Stimulated activated CD8-positive, alpha-beta memory T cell treated with anti-CD3 and anti-CD28 coated beads, Interleukin-12 subunit alpha, Interleukin-12 subunit beta, amount 100 ng/mL, for 24 hours (primary cell): Measurements from ENCODE around the gene HOXC4.
"Not testable (repeated sequence)": the region's sequence is repeated elsewhere in the genome, so short reads cannot be mapped to it uniquely, and the experiment has no call there.

Experiments
- DNase-seq: peaks from one replicate; pipeline ENCODE4 v3.0.0-alpha.2; 2020; ENCODE audit errors: extremely low read depth

HOXC4 gene

DNA sequence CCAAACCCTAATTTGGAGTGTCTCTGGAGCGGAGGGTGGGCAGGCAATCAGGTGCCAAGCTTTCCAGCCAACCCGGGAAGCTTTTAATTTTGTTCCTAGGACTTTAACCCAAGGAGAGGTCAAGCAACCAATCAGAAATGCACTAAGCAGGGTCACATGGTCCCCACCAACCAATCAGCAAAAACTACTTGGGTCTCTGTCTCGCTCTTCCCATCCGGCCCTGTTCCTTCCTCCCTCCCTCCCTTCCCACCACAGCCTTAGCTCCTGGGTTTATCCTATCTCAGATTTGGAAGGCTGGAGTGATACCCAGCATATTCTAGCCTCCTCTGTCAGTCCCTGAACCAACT is 13.5 kb upstream of the HOXC4 start:
- no peak for DNase-seq

GRCh38 chr12:54040648-54041047 is 13.0 kb upstream of the HOXC4 start:
- DNase-seq = no peak

GRCh38 chr12:54041097-54041690 is 12.4 kb upstream of the HOXC4 start:
- DNase-seq = no peak

DNA sequence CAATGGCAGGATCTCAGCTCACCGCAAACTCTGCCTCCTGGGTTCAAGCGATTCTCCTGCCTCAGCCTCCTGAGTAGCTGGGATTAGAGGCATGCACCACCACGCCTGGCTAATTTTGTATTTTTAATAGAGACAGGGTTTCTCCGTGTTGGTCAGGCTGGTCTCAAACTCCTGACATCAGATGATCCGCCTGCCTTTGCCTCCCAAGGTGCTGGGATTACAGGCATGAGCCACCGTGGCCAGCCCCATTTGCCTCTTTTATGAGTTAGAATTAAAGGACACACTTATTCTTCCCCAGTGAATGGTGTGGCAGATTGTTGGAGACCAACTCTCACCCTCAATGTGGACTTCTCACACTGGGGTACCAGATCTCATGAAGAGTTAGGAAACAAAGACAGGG is 11.6 kb upstream of the HOXC4 start:
- DNase-seq = not testable (repeated sequence)

- no peak for DNase-seq
Measured at GRCh38 chr12:54042970-54043853, 10.4 kb upstream of the HOXC4 start.

- DNase-seq = no peak
Measured at GRCh38 chr12:54044425-54045103, 9.1 kb upstream of the HOXC4 start.

DNA sequence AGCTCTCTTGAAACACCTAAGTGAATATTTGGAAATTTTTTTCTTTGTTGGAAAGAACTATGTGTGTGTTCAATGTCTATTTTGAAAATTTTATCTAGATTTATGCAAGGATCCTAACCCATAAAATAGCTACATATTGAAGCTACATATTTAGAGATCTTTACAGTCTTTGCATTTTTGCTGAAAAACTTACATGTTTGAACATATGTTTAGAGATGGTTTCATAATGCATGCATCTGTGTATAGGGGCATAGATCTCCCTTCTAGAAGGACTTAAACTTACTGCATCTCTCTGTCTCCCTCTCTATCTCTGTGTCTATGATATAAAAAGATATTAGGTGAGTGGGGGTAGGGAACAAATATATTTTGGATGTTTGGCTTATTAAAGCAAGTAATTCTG is 8.2 kb upstream of the HOXC4 start:
- no peak for DNase-seq

- DNase-seq = no peak
Measured at GRCh38 chr12:54045868-54046521, 7.6 kb upstream of the HOXC4 start.

GRCh38 chr12:54046809-54047159 is 6.9 kb upstream of the HOXC4 start:
- no peak for DNase-seq

- no peak for DNase-seq
Measured at GRCh38 chr12:54047160-54047963, 6.3 kb upstream of the HOXC4 start.

GRCh38 chr12:54047964-54048303 is 5.7 kb upstream of the HOXC4 start:
- DNase-seq = no peak

GRCh38 chr12:54048406-54049093 is 5.1 kb upstream of the HOXC4 start:
- DNase-seq = no peak

GRCh38 chr12:54049108-54049507 is 4.5 kb upstream of the HOXC4 start:
- DNase-seq = no peak

DNA sequence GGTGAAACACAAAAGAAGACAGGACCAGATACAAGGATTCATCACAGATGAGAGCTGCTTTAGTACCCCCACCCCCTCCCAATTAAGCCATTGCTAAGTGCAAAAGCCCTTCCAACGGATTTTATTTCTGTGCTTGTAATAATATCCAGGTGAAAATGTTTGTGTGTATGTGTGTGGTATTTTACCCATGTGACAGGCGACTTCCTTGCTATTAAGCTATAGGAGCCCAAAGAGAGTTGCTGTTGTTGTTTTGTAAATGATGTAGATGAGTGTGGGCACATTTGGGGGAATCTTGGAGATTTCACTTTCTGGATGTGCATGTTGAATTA is 3.2 kb upstream of the HOXC4 start:
- DNase-seq = no peak

GRCh38 chr12:54051026-54051842 is 2.4 kb upstream of the HOXC4 start:
- DNase-seq = no peak

DNA sequence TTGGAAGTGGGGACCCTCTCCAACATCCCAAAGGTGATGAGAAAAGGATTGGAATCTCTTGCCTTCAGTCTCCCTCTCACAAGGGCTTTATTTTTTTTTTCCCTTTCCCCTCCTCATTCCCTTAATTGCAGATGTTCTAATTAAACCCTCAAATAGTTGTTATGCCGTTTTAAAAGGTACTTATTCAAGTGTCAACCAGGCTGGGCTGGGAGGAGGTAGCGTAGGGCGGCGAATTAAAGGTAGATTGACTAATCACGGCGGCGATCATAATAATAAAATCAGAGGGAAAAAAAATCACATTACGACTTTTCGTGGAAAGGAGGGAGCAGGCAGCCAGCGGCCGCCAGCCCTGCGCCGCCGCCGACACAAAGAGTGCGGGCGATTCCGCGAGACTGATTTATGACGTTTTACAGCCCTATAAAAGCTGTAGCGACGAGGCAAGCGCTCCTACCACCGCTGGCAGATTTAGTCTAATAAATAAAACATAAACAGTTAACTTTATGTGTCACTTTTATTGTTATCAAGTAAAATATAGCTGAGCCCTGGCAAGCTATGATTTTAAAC is 1.7 kb upstream of the HOXC4 start:
- no peak for DNase-seq

DNA sequence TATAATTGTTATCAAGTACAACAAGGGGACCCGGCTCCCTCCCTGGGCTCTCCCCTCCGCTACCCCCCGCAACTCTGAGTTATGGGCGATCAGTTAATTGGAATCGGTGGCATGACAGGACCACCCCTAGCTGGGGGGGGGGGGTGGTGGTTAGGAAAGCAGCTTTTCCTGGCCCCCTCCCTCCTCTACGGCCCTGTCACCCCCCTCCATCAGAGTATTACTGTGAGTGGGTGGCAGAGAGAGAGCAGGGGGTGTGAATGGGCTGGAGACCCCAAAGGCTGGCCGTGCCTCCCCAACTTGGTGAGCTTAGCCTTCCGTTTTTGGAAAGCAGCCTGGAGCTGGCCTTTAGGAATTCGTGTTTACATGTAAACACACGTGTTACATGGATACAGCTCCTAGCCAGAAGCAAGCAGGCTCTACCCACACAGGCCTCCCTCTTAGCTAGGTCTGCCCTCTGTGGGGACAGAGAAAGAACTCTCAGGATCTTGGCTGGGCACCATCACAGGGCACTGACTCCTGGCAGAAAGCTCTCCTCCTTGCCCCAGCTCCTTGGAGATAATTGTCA is 1.1 kb upstream of the HOXC4 start:
- DNase-seq = no peak

GRCh38 chr12:54053003-54053750 is 458 bp upstream of the HOXC4 start:
- DNase-seq = no peak

DNA sequence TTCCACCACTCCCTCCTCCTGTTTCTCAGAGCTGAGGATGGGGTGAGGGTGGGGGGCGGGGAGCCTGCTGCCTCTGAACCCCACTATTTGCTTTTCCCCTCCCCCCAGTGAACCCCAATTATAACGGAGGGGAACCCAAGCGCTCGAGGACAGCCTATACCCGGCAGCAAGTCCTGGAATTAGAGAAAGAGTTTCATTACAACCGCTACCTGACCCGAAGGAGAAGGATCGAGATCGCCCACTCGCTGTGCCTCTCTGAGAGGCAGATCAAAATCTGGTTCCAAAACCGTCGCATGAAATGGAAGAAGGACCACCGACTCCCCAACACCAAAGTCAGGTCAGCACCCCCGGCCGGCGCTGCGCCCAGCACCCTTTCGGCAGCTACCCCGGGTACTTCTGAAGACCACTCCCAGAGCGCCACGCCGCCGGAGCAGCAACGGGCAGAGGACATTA is 1.1 kb downstream of the HOXC4 start:
- no peak for DNase-seq
